ENCODE data around the gene PRICKLE2.

The PRICKLE2 gene

GRCh38 chr3:64187065-64187959 lies 38.0 kb downstream of the PRICKLE2 start (continued):
- TF ChIP-seq BCL6B (tag by site-specific recombination; IDR thresholded peaks at IDR 0.05) (no peak), ZNF140 (tag by site-specific recombination; IDR thresholded peaks at IDR 0.05) (no peak), ZNF48 (tag by site-specific recombination; IDR thresholded peaks at IDR 0.05) (no peak), GLI4 (tag by site-specific recombination; IDR thresholded peaks at IDR 0.05) (no peak), ZNF112 (tag by site-specific recombination; IDR thresholded peaks at IDR 0.05) (no peak), ZBTB6 (tag by site-specific recombination; IDR thresholded peaks at IDR 0.05) (no peak), ZNF169 (tag by site-specific recombination; IDR thresholded peaks at IDR 0.05) (no peak), ZNF16 (tag by site-specific recombination; IDR thresholded peaks at IDR 0.05; ENCODE audit: low read depth) (no peak), KLF7 (tag by site-specific recombination; IDR thresholded peaks at IDR 0.05; ENCODE audit: borderline replicate concordance) (no peak), ZNF768 (tag by site-specific recombination; IDR thresholded peaks at IDR 0.05) (no peak), ZNF785 (tag by site-specific recombination; IDR thresholded peaks at IDR 0.05) (no peak), BCL11B (tag by site-specific recombination; IDR thresholded peaks at IDR 0.05; ENCODE audit: low read depth) (no peak), ZNF302 (tag by site-specific recombination; IDR thresholded peaks at IDR 0.05; ENCODE audit: low read depth) (no peak), TCF7L2 (IDR thresholded peaks at IDR 0.05; ENCODE audit: borderline replicate concordance, low read depth, low read length) (no peak), GLIS1 (tag by site-specific recombination; IDR thresholded peaks at IDR 0.05) (peak; percentile 69), ZSCAN23 (tag by site-specific recombination; IDR thresholded peaks at IDR 0.05) (no peak), ZNF223 (tag by site-specific recombination; IDR thresholded peaks at IDR 0.05) (no peak), ZNF596 (tag by site-specific recombination; IDR thresholded peaks at IDR 0.05) (no peak), ZNF707 (tag by site-specific recombination; IDR thresholded peaks at IDR 0.05) (no peak), ZFHX2 (tag by site-specific recombination; conservative IDR thresholded peaks at IDR 0.05) (no peak), ZNF214 (tag by site-specific recombination; IDR thresholded peaks at IDR 0.05; ENCODE audit: borderline replicate concordance) (no peak), ZBTB20 (tag by site-specific recombination; IDR thresholded peaks at IDR 0.05) (peak; percentile 38; the same call in 1 of the 2 replicates), ZNF624 (tag by site-specific recombination; IDR thresholded peaks at IDR 0.05) (no peak), ZNF791 (tag by site-specific recombination; IDR thresholded peaks at IDR 0.05) (no peak), ZNF175 (tag by site-specific recombination; IDR thresholded peaks at IDR 0.05) (no peak), ZNF621 (tag by site-specific recombination; IDR thresholded peaks at IDR 0.05) (no peak), ZNF610 (tag by site-specific recombination; IDR thresholded peaks at IDR 0.05; ENCODE audit: borderline replicate concordance) (no peak), ZSCAN16 (tag by site-specific recombination; IDR thresholded peaks at IDR 0.05) (no peak), SALL2 (tag by site-specific recombination; IDR thresholded peaks at IDR 0.05; ENCODE audit: borderline replicate concordance) (no peak), ZNF571 (tag by site-specific recombination; IDR thresholded peaks at IDR 0.05) (no peak), ZIC2 (tag by site-specific recombination; IDR thresholded peaks at IDR 0.05) (no peak), ZFP3 (tag by site-specific recombination; IDR thresholded peaks at IDR 0.05; ENCODE audit: low read depth) (no peak), ZNF654 (tag by site-specific recombination; IDR thresholded peaks at IDR 0.05; ENCODE audit: low read depth) (no peak), ZNF292 (tag by site-specific recombination; IDR thresholded peaks at IDR 0.05; ENCODE audit: borderline replicate concordance, low read depth) (no peak), ZNF530 (tag by site-specific recombination; IDR thresholded peaks at IDR 0.05; ENCODE audit: low read depth) (no peak), ZNF529 (tag by site-specific recombination; IDR thresholded peaks at IDR 0.05; ENCODE audit: insufficient replicate concordance) (no peak), BCL11A (tag by site-specific recombination; IDR thresholded peaks at IDR 0.05; ENCODE audit: low read depth) (peak; percentile 84)
- TF ChIP-seq, protein P1, sequence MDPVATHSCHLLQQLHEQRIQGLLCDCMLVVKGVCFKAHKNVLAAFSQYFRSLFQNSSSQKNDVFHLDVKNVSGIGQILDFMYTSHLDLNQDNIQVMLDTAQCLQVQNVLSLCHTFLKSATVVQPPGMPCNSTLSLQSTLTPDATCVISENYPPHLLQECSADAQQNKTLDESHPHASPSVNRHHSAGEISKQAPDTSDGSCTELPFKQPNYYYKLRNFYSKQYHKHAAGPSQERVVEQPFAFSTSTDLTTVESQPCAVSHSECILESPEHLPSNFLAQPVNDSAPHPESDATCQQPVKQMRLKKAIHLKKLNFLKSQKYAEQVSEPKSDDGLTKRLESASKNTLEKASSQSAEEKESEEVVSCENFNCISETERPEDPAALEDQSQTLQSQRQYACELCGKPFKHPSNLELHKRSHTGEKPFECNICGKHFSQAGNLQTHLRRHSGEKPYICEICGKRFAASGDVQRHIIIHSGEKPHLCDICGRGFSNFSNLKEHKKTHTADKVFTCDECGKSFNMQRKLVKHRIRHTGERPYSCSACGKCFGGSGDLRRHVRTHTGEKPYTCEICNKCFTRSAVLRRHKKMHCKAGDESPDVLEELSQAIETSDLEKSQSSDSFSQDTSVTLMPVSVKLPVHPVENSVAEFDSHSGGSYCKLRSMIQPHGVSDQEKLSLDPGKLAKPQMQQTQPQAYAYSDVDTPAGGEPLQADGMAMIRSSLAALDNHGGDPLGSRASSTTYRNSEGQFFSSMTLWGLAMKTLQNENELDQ (tag by site-specific recombination; IDR thresholded peaks at IDR 0.05; ENCODE audit: low read depth) = no peak

All from HEK293 (cell line).